AG20443 (cell line): Measurements from ENCODE around the gene DDN.

Experiments
- DNase-seq: peaks from one replicate; pipeline ENCODE4 v3.0.0; 2012; ENCODE audit warnings: low spot score, mixed read lengths

DDN gene

DNA sequence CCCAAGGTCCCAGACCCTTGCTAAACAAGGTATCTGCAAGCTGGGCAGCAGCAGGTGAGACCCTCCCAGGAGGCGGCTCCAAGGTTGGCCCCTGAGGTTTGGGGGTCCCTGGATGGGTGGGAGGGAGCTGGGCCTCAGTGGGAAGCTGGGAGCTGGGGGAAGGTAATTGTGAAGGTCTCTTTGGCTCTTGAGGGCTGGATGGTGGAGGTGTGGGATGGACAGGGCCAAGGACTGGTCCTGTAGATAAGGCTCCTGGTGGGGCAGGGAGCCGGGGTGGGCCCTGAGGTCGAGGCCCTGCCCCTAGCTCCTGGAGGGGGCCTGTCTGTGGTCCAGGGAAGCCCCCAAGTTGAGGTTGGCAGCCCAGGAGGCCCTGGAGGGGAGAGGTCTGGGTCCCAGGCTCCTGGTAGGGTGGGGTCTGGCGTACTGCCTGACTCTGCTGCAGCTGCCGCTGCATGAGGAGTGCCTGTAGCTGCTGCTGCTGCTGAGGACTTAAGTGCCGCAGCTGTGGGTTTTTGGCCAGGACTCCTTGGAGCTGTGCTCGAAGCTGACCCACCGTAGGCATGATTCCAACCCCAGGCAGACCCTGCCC, 32.5 kb upstream of the DDN start:
- no peak for DNase-seq

DNA sequence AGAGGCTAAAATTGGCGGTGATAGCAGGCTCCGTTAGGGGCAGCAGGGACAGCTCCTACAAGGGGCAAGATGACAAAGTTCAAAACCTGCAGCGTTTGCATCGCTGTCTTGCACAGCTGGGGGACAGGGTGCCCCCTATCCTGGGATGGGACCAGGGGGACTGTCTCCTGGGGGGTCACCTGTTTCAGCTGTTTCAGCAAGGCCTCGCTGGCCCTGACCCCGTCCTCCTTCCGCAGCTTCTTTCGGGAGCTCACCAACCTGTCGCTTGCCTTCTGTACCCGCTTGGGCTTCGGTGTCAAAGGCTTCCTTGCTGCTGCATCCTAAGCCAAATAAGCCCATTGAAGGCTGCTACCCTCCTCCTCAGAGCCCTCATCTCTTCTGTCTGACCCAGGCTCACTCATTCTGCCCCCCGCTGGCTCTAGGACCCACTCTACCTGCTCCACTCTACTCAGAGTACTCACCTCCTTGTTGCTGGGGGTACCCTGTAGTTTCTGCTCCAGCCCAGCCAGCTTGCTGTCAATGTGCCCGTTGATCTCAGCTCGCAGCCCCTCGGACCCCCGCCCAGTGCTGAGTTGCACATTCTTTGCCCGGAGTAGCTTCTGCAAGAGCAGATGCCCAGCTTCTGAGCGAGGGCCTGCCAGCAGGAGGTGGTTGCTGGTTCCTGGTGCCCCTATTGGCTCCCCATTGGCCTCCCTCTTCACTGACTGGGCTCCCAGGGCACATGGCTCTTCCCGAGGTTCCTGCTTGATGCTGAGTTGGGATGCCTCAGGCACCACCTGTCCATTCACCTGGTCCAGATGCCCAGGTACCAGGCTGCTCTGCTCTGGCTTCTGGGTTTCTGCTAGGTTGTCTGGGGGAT, 31.8 kb upstream of the DDN start:
- no peak for DNase-seq

- no peak for DNase-seq
Observed at GRCh38 chr12:49030119-49030518, 30.9 kb upstream of the DDN start.

GRCh38 chr12:49028666-49029275, 29.6 kb upstream of the DDN start:
- no peak for DNase-seq

DNA sequence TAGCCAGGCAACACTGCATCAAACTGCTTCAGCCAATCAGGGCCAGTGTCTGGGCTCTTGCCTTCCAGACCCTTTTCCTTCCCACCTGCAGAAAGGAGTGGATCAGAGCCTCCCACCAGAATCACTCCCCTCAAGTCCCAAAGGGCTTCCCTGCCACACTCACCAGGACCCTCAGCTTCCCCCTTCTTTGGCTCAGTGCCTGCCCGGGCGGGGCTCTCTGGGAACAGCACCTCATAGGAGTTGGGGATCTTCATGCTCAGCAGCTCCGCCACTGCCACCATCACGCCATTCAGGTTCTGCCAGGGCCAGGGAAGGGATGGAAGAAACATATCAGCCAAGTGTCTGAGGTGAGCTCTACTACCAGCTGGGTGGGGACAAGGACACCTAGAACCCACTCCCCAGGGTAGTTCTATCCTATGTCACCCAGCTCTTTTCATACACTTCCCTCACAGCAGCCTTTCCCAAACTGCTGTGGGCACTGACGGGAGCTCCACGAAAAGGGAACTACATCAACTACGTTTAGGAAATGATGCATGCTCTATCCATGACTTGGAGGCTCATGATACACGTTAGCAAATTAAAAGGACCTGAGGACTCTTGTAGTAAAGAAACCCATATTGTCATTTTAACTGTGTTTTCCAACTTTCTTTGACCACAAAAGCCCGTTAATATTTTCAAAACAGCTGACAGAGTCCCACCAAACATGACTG, 28.8 kb upstream of the DDN start:
- no peak for DNase-seq

GRCh38 chr12:49026678-49027480, 27.7 kb upstream of the DDN start:
- DNase-seq, result no peak

DNA sequence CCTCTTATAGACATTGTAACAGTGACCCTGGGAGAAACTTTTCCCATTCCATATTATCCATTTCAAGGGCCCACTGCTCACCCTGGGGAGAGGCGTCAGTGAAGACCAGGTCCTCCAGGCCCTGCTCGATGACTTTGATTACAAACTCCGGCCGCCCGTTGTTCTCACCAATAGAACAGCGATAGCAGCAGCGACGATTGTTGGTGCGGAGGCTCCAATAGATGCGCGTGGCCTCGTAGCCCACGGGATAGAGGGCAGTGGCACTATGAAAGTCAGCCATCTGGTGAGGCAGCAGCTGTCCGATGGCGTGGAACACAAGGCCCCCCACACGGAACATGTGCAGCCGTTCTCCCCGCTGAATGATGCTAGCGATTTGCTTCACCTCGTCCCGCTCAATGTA, 26.9 kb upstream of the DDN start:
- no peak for DNase-seq

DNA sequence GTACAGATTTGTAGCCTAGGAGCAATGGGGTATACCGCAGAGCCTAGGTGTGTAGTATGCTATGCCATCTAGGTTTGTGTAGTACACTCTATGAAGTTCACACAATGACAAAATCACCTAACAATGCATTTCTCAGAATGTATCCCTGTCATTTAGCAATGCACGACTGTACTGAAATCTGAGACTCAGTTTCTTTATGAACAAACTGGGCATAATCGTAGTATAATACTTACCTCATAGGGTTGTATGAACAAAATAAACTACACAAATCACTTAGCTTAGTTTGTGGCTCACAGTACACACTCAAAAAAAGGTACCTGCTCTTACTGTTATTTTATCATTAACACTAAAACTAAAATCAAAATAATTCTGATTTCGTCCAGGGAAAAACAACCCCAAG, 26.3 kb upstream of the DDN start:
- DNase-seq, result no peak

DNA sequence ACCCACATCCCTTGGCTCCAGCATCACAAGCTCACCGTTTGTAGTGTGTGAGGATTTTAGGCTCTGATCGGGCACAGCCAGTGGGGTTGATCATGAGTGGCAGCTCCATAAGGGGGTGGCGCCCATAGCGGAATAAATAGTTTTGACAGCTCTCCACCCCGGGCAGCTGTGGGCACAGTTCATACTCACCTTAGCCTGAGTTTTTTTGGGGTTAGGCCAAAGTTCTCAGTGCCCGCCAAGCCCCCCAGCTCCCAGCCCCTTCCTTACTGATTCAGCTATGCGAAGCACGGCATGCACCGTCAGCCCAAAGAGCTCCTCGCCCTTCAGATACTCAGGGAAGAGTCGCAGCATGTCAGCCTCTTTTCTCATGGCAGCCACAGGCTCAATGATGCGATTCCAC, 25.4 kb upstream of the DDN start:
- DNase-seq, result no peak

GRCh38 chr12:49023812-49024211, 24.6 kb upstream of the DDN start:
- DNase-seq, result no peak

DNA sequence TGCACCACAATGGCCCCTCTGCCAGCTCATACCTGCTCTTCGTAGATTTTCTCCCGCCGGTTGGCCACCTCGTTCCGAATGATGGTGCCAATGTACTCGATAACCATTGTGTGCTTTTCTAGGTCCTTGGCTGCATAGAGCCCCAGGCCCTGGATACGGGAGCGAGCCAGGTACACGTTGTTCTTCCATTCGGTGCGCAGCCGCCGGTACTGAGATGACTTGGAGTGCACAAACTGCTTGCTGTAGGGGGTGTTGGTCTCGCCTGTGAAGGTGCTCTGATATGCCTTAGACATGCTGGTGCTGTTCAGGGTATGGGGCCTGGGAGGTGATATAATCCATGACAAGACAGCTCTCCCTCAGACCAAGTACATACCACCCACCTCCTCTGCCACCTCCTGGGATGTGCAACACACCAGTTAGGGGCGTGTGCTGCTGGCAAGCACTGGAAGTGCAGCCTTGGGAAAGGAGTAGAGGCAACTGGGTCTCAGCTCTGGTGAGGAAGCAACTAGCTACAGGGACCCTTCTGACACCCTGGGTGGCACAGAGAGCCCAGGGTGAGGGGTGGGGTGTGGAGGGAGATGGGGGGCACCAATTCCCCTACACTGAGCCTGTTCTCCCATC, 23.5 kb upstream of the DDN start:
- DNase-seq, result no peak

DNA sequence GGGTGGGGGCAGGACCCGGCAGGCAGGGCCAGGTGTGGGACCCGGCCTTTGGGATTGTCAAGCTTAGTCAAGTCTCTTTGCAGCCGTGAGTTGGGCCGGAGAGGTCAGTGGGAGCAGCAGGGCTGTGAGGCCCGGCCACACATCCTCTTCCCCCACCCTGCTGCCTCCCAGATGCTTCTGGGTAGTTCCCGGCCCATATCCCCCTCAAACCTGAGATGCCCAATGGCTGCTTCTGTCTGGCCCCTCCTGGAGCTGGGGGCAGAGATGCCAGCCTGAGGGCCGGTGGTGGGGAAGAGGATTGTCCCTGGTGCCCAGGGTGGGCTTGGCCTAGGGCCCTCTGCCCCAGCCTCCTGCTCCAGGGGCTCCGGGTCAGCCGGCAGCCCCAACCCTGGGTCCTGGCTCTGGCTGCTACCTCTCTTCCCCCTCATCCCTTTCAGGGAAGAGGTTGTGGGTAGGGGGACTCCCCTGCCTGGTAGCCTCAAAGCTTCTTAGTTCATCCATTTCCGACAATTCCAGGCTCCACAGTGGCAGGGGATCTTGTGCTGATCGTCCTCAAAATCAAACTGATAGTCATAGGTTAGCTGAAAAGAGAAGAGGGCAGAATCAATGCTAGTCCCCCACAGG, 22.2 kb upstream of the DDN start:
- no peak for DNase-seq

DNA sequence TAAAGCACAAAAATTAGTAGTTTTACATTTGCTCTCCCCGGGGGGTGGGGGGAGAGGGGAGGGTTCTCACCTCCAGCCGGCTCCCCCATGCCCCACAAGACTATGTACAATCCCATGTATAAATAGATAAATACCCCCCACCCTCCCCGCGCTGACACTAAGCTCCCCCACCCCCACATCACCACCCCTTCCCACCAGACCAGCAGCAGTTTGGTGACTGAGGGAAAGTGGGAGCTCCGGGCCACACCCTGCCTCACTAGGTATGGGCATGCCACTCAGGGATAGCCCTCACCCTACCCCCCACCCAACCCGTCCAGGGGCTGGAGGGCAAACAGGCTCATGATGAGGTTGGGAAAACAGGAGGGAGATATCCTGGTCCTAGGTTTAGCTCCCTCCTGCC, 21.3 kb upstream of the DDN start:
- no peak for DNase-seq

- peak; percentile 67 for DNase-seq
Observed at GRCh38 chr12:49019443-49020324, 20.5 kb upstream of the DDN start.

DNA sequence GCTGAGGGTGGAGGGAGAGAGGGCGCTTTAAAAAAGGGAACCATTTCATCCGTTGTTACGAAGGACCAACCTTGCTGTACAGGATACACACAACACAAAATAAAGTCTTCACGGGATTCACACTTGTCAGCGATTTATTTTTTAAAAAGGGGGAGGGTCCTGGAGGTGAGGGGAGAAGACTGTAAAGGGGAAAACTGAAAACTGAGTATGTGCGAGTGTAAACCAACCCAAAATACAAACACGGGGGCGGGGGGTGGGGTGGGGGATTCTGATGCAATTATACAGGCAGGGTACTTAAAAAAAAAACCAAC, 19.9 kb upstream of the DDN start:
- no peak for DNase-seq

GRCh38 chr12:49018261-49019119, 19.3 kb upstream of the DDN start, which contains the start of gene PRKAG1:
PRKAG1 (minus strand) TSS chr12:49018776; CDS start chr12:49018740, 36 bp downstream.
- peak; percentile 99 for DNase-seq

- DNase-seq, result peak; percentile 61
Observed at GRCh38 chr12:49017891-49018260, 18.7 kb upstream of the DDN start.

GRCh38 chr12:49015196-49015595, 16.0 kb upstream of the DDN start:
- DNase-seq, result no peak

GRCh38 chr12:49014547-49014946, 15.4 kb upstream of the DDN start:
- DNase-seq, result no peak
